Measurements from ENCODE around the gene SPTLC1.

DNA sequence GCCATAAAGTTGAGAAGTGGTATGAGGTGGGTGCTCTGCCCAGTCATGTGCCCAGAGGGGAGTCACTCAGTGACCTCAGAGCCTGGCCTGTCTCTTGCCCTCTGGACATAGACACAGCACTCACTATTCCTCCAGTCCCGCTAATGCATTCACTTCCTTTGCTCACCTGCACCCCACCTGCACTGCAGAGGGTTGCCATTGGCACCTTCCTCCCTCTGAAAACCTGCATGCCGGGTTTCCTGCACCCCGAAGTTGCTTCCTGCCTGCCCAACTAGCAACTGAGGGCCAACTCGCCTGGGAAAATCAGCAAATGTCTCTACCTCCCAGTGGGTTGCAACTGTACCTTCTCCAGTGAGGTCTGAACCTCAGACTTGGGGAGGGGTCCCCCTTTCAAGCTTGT lies 48.1 kb upstream of the SPTLC1 start:
- TF ChIP-seq, protein P1, sequence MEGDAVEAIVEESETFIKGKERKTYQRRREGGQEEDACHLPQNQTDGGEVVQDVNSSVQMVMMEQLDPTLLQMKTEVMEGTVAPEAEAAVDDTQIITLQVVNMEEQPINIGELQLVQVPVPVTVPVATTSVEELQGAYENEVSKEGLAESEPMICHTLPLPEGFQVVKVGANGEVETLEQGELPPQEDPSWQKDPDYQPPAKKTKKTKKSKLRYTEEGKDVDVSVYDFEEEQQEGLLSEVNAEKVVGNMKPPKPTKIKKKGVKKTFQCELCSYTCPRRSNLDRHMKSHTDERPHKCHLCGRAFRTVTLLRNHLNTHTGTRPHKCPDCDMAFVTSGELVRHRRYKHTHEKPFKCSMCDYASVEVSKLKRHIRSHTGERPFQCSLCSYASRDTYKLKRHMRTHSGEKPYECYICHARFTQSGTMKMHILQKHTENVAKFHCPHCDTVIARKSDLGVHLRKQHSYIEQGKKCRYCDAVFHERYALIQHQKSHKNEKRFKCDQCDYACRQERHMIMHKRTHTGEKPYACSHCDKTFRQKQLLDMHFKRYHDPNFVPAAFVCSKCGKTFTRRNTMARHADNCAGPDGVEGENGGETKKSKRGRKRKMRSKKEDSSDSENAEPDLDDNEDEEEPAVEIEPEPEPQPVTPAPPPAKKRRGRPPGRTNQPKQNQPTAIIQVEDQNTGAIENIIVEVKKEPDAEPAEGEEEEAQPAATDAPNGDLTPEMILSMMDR (IDR thresholded peaks at IDR 0.05), result no peak
- TF ChIP-seq POLR2AphosphoS5 (IDR thresholded peaks at IDR 0.05) (no peak), EP300 (IDR thresholded peaks at IDR 0.05) (no peak)
